ENCODE measurements around the gene C10orf143. TPM values are rescaled to one million over a fixed set of nuclear protein-coding genes. Genes with fewer than 3 reads are reported as not detected.
"Not testable (repeated sequence)": the region's sequence is repeated elsewhere in the genome, so short reads cannot be mapped to it uniquely, and the experiment has no call there.

Gene C10orf143
- polyA plus RNA-seq, 1 donor (not counting 4 experiments of a cell fraction or from before 2014, with no cell fraction given), result 1.4 TPM

DNA sequence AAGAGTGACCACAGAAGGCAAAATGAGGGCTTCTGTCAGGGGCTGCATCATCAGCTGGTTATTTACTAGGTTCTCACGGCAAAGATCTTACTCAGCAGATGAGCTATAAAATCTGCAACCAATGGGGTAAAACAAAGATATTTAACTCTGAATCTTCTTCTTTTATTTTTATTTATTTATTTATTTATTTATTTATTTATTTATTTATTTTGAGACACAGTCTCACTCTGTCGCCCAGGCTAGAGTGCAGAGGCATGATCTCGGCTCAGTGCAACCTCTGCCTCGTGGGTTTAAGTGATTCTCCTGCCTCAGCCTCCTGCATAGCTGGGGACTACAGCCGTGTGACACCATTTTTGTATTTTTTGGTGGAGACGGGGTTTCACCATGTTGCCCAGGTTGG, 11.3 kb downstream of the C10orf143 start:
- Histone ChIP-seq H3K27ac (ENCODE audit: control insufficient read depth, insufficient read depth, low read length) (no peak overlapping the region), H2AFZ (ENCODE audit: control insufficient read depth, low read length) (no peak overlapping the region), H3K4me3 (ENCODE audit: control insufficient read depth in 2 of 3, extremely low read depth in 1 of 3, insufficient read depth in 2 of 3, low read depth in 1 of 3, low read length in 3 of 3) (no peak overlapping the region), H4K20me1 (ENCODE audit: control insufficient read depth, extremely low read depth, insufficient read depth, low read length) (no peaks in the 10 kb centered on the region), H3K9me3 (ENCODE audit: control insufficient read depth, low read depth, low read length) (no peaks in the 10 kb centered on the region), H3K9me1 (ENCODE audit: control insufficient read depth, extremely low read depth, insufficient read depth, low read length) (no peaks in the 10 kb centered on the region), H3K9ac (ENCODE audit: control insufficient read depth, extremely low read depth, insufficient read depth, low read length) (no peak overlapping the region), H3K79me2 (ENCODE audit: control insufficient read depth, insufficient read depth, low read length) (no peaks in the 10 kb centered on the region), H3K36me3 (ENCODE audit: control insufficient read depth in 2 of 2, extremely low read depth in 1 of 2, insufficient read depth in 2 of 2, low read length in 2 of 2) (peaks cover 0 to 2% of the 10 kb centered on the region in 2 experiments), H3K4me1 (ENCODE audit: control insufficient read depth, extremely low read depth, insufficient read depth, low read length) (no peaks in the 10 kb centered on the region), H3K27me3 (ENCODE audit: control insufficient read depth, extremely low read depth, insufficient read depth, low read length) (no peaks in the 10 kb centered on the region), H3K4me2 (ENCODE audit: control insufficient read depth, extremely low read depth, insufficient read depth, low read depth, low read length) (no peak overlapping the region)
- dilution Hi-C loops (cut with MboI; ENCODE audit: extremely low pct_ligation_motif_present, low sequenced_read_pairs), result no loop called here
- no peak for DNase-seq (ENCODE audit: low read depth, low spot score)
- TF ChIP-seq, protein P1, sequence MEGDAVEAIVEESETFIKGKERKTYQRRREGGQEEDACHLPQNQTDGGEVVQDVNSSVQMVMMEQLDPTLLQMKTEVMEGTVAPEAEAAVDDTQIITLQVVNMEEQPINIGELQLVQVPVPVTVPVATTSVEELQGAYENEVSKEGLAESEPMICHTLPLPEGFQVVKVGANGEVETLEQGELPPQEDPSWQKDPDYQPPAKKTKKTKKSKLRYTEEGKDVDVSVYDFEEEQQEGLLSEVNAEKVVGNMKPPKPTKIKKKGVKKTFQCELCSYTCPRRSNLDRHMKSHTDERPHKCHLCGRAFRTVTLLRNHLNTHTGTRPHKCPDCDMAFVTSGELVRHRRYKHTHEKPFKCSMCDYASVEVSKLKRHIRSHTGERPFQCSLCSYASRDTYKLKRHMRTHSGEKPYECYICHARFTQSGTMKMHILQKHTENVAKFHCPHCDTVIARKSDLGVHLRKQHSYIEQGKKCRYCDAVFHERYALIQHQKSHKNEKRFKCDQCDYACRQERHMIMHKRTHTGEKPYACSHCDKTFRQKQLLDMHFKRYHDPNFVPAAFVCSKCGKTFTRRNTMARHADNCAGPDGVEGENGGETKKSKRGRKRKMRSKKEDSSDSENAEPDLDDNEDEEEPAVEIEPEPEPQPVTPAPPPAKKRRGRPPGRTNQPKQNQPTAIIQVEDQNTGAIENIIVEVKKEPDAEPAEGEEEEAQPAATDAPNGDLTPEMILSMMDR (optimal IDR thresholded peaks at IDR 0.05 in 1 of 3, IDR thresholded peaks at IDR 0.05 in 1 of 3, conservative IDR thresholded peaks at IDR 0.05 in 1 of 3; ENCODE audit: extremely low read depth in 1 of 3, insufficient read depth in 2 of 3, low read length in 3 of 3), result no peak
- TF ChIP-seq EZH2 (IDR thresholded peaks at IDR 0.05; ENCODE audit: low read length), result no peak
- no peak for FAIRE-seq

DNA sequence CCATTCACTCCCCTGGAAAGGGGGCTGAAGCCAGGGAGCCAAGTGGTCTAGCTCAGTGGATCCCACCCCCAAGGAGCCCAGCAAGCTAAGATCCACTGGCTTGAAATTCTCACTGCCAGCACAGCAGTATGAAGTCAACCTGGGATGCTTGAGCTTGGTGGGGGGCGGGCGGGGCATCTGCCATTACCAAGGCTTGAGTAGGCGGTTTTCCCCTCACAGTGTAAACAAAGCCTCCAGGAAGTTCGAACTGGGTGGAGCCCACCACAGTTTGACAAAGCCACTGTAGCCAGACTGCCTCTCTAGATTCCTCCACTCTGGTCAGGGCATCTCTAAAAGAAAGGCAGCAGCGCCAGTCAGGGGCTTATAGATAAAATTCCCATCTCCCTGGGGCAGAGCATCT, 20.1 kb downstream of the C10orf143 start:
- H3K4me3 ChIP-seq (ENCODE audit: control insufficient read depth in 2 of 3, extremely low read depth in 1 of 3, insufficient read depth in 2 of 3, low read depth in 1 of 3, low read length in 3 of 3); dilution Hi-C loops (cut with MboI; ENCODE audit: extremely low pct_ligation_motif_present, low sequenced_read_pairs); FAIRE-seq: not testable (repeated sequence)

DNA sequence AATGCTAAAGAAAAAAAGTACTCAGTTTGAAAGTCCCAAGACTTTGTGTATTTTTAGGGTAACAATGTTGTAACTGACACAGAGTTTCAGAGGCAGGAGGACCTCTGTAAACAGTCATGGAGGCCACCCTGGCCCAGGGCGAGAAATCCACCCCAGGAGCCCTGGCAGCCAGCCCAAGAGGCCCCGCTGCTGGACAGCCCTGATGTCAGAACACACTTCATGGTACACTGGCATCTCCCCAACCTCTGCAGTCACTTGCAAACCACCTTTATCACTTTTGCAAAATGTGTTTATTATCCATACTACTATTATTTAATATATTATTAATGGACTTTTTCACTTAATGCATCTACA, 30.2 kb downstream of the C10orf143 start:
- dilution Hi-C loops (cut with MboI; ENCODE audit: extremely low pct_ligation_motif_present, low sequenced_read_pairs), result no loop called here
- no peak overlapping the region for H3K27ac ChIP-seq (ENCODE audit: control insufficient read depth, insufficient read depth, low read length)
- FAIRE-seq (no peak), DNase-seq (ENCODE audit: low read depth, low spot score) (no peak)
- no peak for TF ChIP-seq EZH2 (IDR thresholded peaks at IDR 0.05; ENCODE audit: low read length)
- TF ChIP-seq, protein P1 (optimal IDR thresholded peaks at IDR 0.05 in 1 of 3, IDR thresholded peaks at IDR 0.05 in 1 of 3, conservative IDR thresholded peaks at IDR 0.05 in 1 of 3; ENCODE audit: extremely low read depth in 1 of 3, insufficient read depth in 2 of 3, low read length in 3 of 3), result no peak
- no peaks in the 10 kb centered on the region for H3K9me3 ChIP-seq (ENCODE audit: control insufficient read depth, low read depth, low read length)
- no peaks in the 10 kb centered on the region for H3K36me3 ChIP-seq (ENCODE audit: control insufficient read depth in 2 of 2, extremely low read depth in 1 of 2, insufficient read depth in 2 of 2, low read length in 2 of 2)
- no peak overlapping the region for H2AFZ ChIP-seq (ENCODE audit: control insufficient read depth, low read length)
- H3K9me1 ChIP-seq (ENCODE audit: control insufficient read depth, extremely low read depth, insufficient read depth, low read length), result no peaks in the 10 kb centered on the region
- H3K4me3 ChIP-seq (ENCODE audit: control insufficient read depth in 2 of 3, extremely low read depth in 1 of 3, insufficient read depth in 2 of 3, low read depth in 1 of 3, low read length in 3 of 3), result no peak overlapping the region
- no peaks in the 10 kb centered on the region for H4K20me1 ChIP-seq (ENCODE audit: control insufficient read depth, extremely low read depth, insufficient read depth, low read length)
- no peaks in the 10 kb centered on the region for H3K4me1 ChIP-seq (ENCODE audit: control insufficient read depth, extremely low read depth, insufficient read depth, low read length)
- H3K9ac ChIP-seq (ENCODE audit: control insufficient read depth, extremely low read depth, insufficient read depth, low read length), result no peak overlapping the region
- H3K27me3 ChIP-seq (ENCODE audit: control insufficient read depth, extremely low read depth, insufficient read depth, low read length), result no peaks in the 10 kb centered on the region
- no peaks in the 10 kb centered on the region for H3K79me2 ChIP-seq (ENCODE audit: control insufficient read depth, insufficient read depth, low read length)
- H3K4me2 ChIP-seq (ENCODE audit: control insufficient read depth, extremely low read depth, insufficient read depth, low read depth, low read length), result no peak overlapping the region

More for the DNA sequence above, 20.1 kb downstream of the C10orf143 start:
- DNase-seq (ENCODE audit: low read depth, low spot score); H4K20me1 ChIP-seq (ENCODE audit: control insufficient read depth, extremely low read depth, insufficient read depth, low read length); H3K27ac ChIP-seq (ENCODE audit: control insufficient read depth, insufficient read depth, low read length); H3K36me3 ChIP-seq (ENCODE audit: control insufficient read depth in 2 of 2, extremely low read depth in 1 of 2, insufficient read depth in 2 of 2, low read length in 2 of 2); H3K4me1 ChIP-seq (ENCODE audit: control insufficient read depth, extremely low read depth, insufficient read depth, low read length); H2AFZ ChIP-seq (ENCODE audit: control insufficient read depth, low read length); H3K9ac ChIP-seq (ENCODE audit: control insufficient read depth, extremely low read depth, insufficient read depth, low read length); H3K9me1 ChIP-seq (ENCODE audit: control insufficient read depth, extremely low read depth, insufficient read depth, low read length); H3K27me3 ChIP-seq (ENCODE audit: control insufficient read depth, extremely low read depth, insufficient read depth, low read length); H3K4me2 ChIP-seq (ENCODE audit: control insufficient read depth, extremely low read depth, insufficient read depth, low read depth, low read length); H3K9me3 ChIP-seq (ENCODE audit: control insufficient read depth, low read depth, low read length); H3K79me2 ChIP-seq (ENCODE audit: control insufficient read depth, insufficient read depth, low read length): not testable (repeated sequence)
